ENCODE measurements around the gene MAZ.
"Not testable (repeated sequence)": the region's sequence is repeated elsewhere in the genome, so short reads cannot be mapped to it uniquely, and the experiment has no call there.

The MAZ gene

GRCh38 chr16:29825145-29826044 is 19.1 kb downstream of the MAZ start:
- no peak for DNase-seq

DNA sequence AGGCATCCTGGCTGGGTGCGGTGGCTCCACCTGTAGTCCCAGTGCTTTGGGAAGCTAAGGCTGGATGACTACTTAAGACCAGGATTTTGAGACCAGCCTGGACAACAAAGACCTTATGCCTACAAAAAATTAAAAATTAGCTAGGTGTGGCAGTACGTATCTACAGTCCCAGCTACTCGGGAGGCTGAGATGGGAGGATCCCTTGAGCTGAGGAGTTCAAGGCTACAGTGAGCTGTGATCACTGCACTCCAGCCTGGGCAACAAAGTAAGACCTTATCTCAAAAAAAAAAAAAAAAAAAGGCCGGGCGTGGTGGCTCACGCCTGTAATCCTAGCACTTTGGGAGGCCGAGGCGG is 20.0 kb downstream of the MAZ start:
- no peak for DNase-seq

- DNase-seq, result no peak
Observed at GRCh38 chr16:29830774-29831173, 24.4 kb downstream of the MAZ start.

GRCh38 chr16:29831490-29831889 is 25.2 kb downstream of the MAZ start:
- no peak for DNase-seq

GRCh38 chr16:29833219-29833618 is 26.9 kb downstream of the MAZ start:
- DNase-seq, result not testable (repeated sequence)

GRCh38 chr16:29834079-29834478 is 27.8 kb downstream of the MAZ start:
- no peak for DNase-seq

- DNase-seq, result no peak
Observed at GRCh38 chr16:29835926-29836325, 29.6 kb downstream of the MAZ start.

DNA sequence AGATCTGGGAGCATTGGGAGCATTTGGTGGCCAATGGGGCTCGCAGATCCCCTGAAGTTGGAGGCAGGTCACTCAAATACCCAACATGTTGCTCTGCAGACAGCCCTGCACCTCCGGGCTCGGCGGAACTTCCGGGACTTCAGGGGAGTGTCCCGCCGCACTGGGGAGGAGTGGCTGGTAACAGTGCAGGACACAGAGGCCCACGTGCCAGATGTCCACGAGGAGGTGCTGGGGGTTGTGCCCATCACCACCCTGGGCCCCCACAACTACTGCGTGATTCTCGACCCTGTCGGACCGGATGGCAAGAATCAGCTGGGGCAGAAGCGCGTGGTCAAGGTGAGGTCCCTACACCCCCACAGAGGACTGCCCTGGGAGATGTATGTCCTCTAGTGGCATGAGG is 30.3 kb downstream of the MAZ start:
- DNase-seq, result no peak

DNA sequence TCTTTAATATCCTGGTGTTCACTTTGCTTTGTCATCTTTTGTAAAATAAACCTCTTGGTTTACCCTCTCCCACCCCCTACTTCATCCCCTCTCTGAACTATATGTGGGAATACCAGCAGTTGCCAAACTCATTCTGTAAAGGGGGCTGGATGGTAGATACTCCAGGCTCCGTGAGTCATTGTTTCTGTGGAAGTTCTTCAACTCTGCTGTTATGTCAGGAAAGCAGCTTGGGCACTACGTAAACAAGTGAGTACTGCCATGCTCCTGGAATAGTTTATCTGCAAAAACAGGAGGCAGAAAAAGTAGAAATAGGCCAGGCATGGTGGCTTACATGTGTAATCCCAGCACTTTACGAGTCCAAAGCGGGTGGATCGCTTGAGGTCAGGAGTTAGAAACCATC is 31.5 kb downstream of the MAZ start:
- DNase-seq, result no peak

GRCh38 chr16:29839822-29840221 is 33.5 kb downstream of the MAZ start:
- no peak for DNase-seq

- DNase-seq, result no peak
Observed at GRCh38 chr16:29840240-29840639, 33.9 kb downstream of the MAZ start.

DNA sequence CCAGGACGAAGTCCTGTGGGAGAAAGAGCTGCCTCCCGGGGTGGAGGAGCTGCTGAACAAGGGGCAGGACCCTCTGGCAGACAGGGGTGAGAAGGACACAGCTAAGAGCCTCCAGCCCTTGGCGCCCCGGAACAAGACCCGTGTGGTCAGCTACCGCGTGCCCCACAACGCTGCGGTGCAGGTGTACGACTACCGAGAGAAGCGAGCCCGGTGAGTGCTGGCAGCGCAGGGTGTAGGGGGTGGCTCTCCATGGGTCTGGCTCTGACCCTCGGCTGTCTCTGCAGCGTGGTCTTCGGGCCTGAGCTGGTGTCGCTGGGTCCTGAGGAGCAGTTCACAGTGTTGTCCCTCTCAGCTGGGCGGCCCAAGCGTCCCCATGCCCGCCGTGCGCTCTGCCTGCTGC is 35.3 kb downstream of the MAZ start:
- no peak for DNase-seq

GRCh38 chr16:29842732-29843346 is 36.5 kb downstream of the MAZ start:
- no peak for DNase-seq

DNA sequence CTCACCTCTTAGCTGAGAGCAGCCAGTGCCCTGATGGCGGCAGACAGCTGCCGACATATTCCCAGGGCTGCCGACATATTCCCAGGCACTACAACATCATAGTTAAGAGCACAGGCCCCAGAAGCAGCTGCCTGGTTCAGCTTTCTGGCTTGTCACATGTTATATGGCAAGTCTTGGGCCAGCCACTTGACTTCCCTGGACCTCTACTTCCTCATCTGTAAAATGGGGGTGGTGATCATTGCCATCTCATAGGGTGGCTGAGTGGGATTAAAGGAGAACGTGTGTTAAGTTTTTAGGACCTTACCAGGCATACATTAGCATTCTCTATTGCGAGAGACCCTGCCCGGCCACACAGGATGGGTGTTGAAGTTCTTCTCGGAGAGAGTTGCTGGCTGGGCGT is 37.6 kb downstream of the MAZ start:
- no peak for DNase-seq

DNA sequence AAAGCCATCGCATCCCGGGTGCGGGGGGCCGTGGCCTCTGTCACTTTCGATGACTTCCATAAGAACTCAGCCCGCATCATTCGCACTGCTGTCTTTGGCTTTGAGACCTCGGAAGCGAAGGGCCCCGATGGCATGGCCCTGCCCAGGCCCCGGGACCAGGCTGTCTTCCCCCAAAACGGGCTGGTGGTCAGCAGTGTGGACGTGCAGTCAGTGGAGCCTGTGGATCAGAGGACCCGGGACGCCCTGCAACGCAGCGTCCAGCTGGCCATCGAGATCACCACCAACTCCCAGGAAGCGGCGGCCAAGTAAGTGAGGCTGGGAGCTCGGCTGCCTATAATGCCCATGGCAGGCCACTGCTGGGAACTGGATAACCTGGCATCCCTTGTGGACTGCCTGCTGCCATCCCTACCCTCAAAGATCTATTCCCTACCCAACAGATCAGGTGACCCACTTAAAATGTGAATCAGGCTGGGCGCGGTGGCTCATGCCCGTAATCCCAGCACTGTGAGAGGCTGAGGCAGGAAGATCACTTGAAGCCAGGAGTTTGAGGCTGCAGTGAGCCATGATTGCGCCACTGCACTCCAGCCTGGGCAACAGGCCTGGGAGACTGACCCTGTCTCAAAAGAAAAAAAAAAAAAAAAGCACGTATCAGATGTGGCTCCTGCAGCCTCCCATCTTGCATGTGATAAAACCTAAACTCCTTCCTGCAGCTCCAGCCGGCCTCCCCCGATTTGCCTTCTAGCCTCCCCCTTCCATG is 38.4 kb downstream of the MAZ start:
- DNase-seq, result no peak

DNA sequence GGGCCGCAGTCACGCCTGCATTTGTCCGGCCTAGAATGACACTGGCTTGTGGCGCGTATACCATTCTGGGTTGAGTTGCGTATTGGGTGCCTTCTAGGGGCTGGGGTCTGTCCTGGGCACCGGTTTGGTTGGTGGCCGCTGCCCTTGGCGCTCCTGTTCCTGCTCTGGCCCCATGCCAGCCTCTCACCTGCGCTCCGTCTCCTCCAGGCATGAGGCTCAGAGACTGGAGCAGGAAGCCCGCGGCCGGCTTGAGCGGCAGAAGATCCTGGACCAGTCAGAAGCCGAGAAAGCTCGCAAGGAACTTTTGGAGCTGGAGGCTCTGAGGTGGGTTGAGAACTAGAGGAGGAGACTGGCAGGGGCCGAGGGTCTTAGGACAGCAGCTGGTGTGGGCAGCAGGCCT is 39.3 kb downstream of the MAZ start:
- no peak for DNase-seq

DNA sequence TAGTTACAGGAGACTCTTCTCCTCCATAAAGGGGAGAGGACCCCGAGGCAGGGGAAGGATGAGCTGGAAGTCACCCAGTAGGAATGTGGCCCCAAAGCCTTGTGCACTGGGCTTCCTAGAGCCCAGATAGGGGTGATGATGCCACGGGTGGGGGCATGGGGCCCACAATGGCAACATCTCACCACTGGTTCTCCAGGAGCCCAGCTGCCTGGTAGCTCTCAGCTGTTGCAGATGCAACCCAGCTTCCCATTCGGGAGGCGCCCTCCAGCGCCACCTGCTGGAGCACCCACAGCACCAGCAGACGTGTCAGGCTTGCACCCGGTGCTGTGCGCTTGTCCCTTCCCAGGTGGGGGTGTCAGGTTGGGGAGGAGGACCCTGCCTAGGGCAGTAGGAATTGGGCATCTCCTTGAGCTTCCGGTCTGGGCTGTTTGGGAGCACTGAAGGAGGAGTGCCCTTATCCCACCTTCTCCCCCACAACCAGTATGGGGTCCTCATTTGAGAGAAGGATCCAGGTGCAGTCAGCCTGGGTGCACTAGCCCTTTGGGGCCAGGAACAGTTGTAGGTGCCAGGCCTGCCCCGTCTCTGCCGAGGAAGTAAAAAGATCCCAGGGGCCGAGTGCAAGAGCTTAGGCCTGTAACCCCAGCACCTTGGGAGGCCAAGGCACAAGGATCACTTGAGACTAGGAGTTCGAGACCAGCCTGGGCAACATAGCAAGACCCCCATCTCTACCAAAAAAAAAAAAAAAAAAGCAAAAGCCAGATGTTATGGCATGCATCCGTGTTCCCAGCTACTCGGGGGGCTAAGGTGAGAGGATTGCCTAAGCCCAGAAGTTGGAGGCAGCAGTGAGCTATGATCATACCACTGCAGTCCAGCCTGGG is 42.3 kb downstream of the MAZ start:
- DNase-seq, result peak; percentile 45

GRCh38 chr16:29849505-29849904 is 43.2 kb downstream of the MAZ start:
- DNase-seq, result no peak

DNA sequence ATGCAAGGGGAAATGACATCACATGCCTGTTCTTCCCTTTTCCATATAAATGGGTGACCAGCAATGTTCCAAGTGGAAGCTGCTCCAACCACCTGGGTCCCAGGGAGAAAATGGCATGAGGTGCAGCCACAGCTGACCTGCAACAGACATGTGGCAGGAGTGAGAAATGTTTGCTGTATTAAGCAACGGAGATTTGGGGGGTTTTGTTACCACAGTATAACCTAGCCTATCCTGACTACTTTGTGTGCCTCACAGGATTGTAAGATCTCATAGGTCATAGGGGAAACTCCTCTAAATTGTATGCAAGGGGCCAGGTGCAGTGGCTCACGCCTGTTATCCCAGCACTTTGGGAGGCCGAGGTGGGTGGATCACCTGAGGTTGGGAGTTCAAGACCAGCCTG is 44.7 kb downstream of the MAZ start:
- no peak for DNase-seq

DNA sequence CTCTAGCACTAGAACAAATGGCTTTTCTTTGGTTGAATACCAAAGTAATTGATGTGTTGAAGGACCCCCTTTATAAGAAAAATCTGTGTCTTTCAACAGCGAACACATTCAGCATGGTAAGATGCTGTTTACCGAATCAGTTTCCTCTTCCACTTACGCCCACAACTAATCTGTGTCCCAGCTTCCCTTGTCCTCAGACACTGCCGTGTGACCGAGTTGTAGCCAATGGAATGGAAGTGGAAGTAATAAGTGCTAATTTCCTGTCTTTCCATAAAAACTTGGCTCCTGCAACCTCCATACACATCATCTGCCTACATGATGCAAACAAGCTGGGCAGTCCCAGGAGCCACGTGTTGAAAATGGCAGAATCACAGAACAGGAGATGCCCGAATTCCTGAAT is 46.3 kb downstream of the MAZ start:
- no peak for DNase-seq

- DNase-seq, result no peak
Observed at GRCh38 chr16:29854520-29855100, 48.3 kb downstream of the MAZ start.

DNA sequence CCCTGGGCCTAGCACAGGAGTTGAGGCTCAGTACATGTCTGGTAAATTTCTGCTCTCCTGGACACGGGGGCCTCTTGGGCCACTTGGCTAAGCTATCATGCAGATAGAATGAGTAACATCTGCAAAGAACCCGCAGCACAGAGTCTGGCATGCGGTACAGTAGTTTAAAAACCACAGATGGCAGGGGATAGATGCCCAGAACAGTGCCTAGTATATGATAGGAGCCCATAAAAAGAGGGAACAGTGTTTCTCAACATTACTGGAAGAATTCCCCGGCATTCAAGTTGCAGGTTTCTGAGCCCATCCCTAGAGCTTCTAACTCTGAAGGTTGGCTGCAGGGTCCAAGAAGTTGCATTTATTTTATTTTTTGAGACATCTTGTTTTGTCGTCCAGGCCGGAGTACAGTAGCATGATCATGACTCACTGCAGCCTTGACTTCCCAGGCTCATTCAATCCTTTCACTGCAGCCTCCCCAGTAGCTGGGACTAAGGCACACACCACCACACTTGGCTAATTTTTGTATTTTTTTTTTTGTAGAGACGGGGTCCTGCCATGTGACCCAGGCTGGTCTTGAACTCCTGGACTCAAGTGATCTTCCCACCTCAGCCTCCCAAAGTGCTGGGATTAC is 50.9 kb downstream of the MAZ start:
- no peak for DNase-seq

All from NCI-H2029 (cell line).